ENCODE data around the gene MAPKAPK2. TPM values are rescaled to one million over a fixed set of nuclear protein-coding genes. Genes with fewer than 3 reads are reported as not detected.
A peak's percentile ranks its signal among the peaks of the same experiment; 100 is the strongest.

The MAPKAPK2 gene
- total and polyA plus RNA-seq, 2 donors (not counting 1 experiment from before 2014, with no cell fraction given) = 60.3 to 85.8 TPM

DNA sequence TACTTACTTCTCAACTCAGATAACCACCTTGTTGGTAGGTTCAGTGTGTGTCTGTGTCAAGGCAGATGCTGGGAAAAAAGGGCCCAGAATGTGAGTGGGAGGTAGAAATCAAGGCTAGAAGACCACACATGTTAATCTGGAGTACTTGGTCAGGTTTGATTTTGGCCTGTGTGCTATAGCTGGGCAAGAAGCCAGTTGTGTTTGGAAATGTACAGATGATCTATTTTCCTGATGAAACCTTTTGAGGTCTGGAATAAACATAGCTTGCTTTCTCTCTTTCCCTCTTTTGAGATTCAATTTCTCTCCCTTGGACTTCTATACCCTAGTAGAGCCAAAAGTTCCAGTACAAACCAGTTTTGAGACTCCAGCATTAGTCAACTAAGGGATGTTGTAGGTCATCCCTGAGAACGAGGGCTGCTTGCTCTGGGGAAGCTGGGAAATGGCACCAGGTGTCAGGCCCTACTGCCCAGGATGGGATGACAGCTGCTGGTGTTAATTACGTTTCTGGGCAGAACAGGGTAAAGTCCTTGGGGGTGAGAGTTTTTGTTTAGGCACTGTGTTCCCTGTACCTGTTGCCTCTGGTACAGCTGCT is 15.8 kb downstream of the MAPKAPK2 start:
- DNase-seq = no peak
- Mint-ChIP-seq H3K9me3 (ENCODE audit: insufficient read depth) (no peaks in the 10 kb centered on the region), H3K27me3 (no peaks in the 10 kb centered on the region), H3K4me3 (no peak overlapping the region), H3K4me1 (peaks cover 83% of the 10 kb centered on the region), H3K27ac (peak overlapping the region; percentile 50)
- no peak for TF ChIP-seq EZH2 (IDR thresholded peaks at IDR 0.05; ENCODE audit: borderline replicate concordance, insufficient read depth, low read depth, low read length, poor library complexity, severe bottlenecking)
- TF ChIP-seq, protein P1, sequence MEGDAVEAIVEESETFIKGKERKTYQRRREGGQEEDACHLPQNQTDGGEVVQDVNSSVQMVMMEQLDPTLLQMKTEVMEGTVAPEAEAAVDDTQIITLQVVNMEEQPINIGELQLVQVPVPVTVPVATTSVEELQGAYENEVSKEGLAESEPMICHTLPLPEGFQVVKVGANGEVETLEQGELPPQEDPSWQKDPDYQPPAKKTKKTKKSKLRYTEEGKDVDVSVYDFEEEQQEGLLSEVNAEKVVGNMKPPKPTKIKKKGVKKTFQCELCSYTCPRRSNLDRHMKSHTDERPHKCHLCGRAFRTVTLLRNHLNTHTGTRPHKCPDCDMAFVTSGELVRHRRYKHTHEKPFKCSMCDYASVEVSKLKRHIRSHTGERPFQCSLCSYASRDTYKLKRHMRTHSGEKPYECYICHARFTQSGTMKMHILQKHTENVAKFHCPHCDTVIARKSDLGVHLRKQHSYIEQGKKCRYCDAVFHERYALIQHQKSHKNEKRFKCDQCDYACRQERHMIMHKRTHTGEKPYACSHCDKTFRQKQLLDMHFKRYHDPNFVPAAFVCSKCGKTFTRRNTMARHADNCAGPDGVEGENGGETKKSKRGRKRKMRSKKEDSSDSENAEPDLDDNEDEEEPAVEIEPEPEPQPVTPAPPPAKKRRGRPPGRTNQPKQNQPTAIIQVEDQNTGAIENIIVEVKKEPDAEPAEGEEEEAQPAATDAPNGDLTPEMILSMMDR (IDR thresholded peaks at IDR 0.05) = no peak
- H3K4me2 ChIP-seq (replicated peaks; ENCODE audit: low read depth, low read length, poor library complexity, severe bottlenecking) = no peak overlapping the region
- ATAC-seq (ENCODE audit: low read depth) = no peak
- H3K27me3 ChIP-seq (replicated peaks in 1 of 4; ENCODE audit: control extremely low read depth in 1 of 4, control insufficient read depth in 3 of 4, insufficient read depth in 4 of 4, low read length in 3 of 4) = no peaks in the 10 kb centered on the region
- ChIA-PET POLR2A (interaction anchor here (0.6 to 1.1 kb wide), 2 partner anchors 27 to 39 kb away, joined by 3 to 4 read pairs; no protein-coding TSS in a partner anchor), CTCF (interaction anchor here (0.7 to 2.0 kb wide), 6 partner anchors 9 to 281 kb away, joined by 3 to 6 read pairs (median 4); no protein-coding TSS in a partner anchor)
- H3K9ac ChIP-seq (ENCODE audit: low read length) = no peak overlapping the region
- no peak overlapping the region for H3K4me3 ChIP-seq (ENCODE audit: control extremely low read depth in 1 of 5, extremely low read depth in 1 of 5, insufficient read depth in 1 of 5, low read depth in 2 of 5, low read length in 4 of 5)
- H4K20me1 ChIP-seq (ENCODE audit: control insufficient read depth, insufficient read depth, low read length, poor library complexity, severe bottlenecking) = peaks cover 95% of the 10 kb centered on the region
- intact Hi-C loops (cut with micrococcal nuclease) = no loop called here
- H3K27ac ChIP-seq (ENCODE audit: low read length in 2 of 2) = no peak overlapping the region
- H2AFZ ChIP-seq (ENCODE audit: insufficient read depth, low read depth, low read length, poor library complexity, severe bottlenecking) = no peak overlapping the region
- peaks cover 98% of the 10 kb centered on the region for H3K79me2 ChIP-seq (ENCODE audit: control insufficient read depth, insufficient read depth, low read length)
- 65% methylated on average over 2 of the region's 2 CpGs for WGBS (ENCODE audit: insufficient coverage)
- H3K4me1 ChIP-seq (ENCODE audit: control insufficient read depth in 2 of 2, insufficient read depth in 2 of 2, low read length in 2 of 2) = peaks cover 37 to 46% of the 10 kb centered on the region in 2 donors
- H3K9me3 ChIP-seq (ENCODE audit: control extremely low read depth in 1 of 3, control insufficient read depth in 2 of 3, insufficient read depth in 1 of 3, low read length in 2 of 3) = no peaks in the 10 kb centered on the region
- H3K36me3 ChIP-seq (replicated peaks in 1 of 2; ENCODE audit: control extremely low read depth in 1 of 2, control insufficient read depth in 1 of 2, extremely low read depth in 1 of 2, insufficient read depth in 2 of 2, low read length in 1 of 2) = peaks cover 3 to 29% of the 10 kb centered on the region in 2 experiments

DNA sequence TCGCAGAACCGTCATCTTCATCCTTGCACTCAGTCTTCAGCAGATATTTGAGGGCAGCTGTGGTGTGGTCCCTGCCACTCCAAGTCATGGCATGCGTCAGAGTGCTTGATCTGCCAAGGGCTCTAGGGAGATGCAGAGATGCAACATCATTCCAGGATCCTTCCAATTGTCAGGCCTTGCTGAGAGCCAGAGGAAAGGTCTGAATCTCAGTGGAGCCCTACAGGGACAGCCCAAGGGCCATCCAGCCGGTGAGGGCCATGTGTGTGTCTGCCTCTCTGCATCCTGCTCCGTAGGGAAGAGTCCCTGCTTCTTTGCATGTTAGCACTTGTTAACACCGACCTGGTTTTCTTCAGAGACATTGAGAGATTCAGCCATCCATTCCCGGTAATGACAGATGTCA is 17.6 kb downstream of the MAPKAPK2 start:
- intact Hi-C loops (cut with micrococcal nuclease) = loop anchor here (2.0 kb wide), 1 partner anchor 15 kb away; no protein-coding TSS in a partner anchor
- H4K20me1 ChIP-seq (ENCODE audit: control insufficient read depth, insufficient read depth, low read length, poor library complexity, severe bottlenecking) = peaks cover 94% of the 10 kb centered on the region
- DNase-seq = no peak

More for the DNA sequence above, 17.6 kb downstream of the MAPKAPK2 start:
- Mint-ChIP-seq H3K27ac (no peak overlapping the region), H3K4me3 (no peak overlapping the region), H3K4me1 (peaks cover 84% of the 10 kb centered on the region), H3K27me3 (no peaks in the 10 kb centered on the region), H3K9me3 (ENCODE audit: insufficient read depth) (no peaks in the 10 kb centered on the region)
- POLR2A ChIA-PET = interaction anchor here (1.2 kb wide), 1 partner anchor 13 kb away, joined by 6 read pairs; no protein-coding TSS in a partner anchor
- H3K4me2 ChIP-seq (replicated peaks; ENCODE audit: low read depth, low read length, poor library complexity, severe bottlenecking) = no peak overlapping the region
- H2AFZ ChIP-seq (ENCODE audit: insufficient read depth, low read depth, low read length, poor library complexity, severe bottlenecking) = no peak overlapping the region
- H3K36me3 ChIP-seq (replicated peaks in 1 of 2; ENCODE audit: control extremely low read depth in 1 of 2, control insufficient read depth in 1 of 2, extremely low read depth in 1 of 2, insufficient read depth in 2 of 2, low read length in 1 of 2) = peaks cover 3 to 13% of the 10 kb centered on the region in 2 experiments
- no peak for ATAC-seq (ENCODE audit: low read depth)
- no peak for TF ChIP-seq EZH2 (IDR thresholded peaks at IDR 0.05; ENCODE audit: borderline replicate concordance, insufficient read depth, low read depth, low read length, poor library complexity, severe bottlenecking)
- TF ChIP-seq, protein P1 (IDR thresholded peaks at IDR 0.05) = no peak
- peaks cover 52 to 57% of the 10 kb centered on the region in 2 donors for H3K4me1 ChIP-seq (ENCODE audit: control insufficient read depth in 2 of 2, insufficient read depth in 2 of 2, low read length in 2 of 2)
- peaks cover 98% of the 10 kb centered on the region for H3K79me2 ChIP-seq (ENCODE audit: control insufficient read depth, insufficient read depth, low read length)
- H3K27me3 ChIP-seq (replicated peaks in 1 of 4; ENCODE audit: control extremely low read depth in 1 of 4, control insufficient read depth in 3 of 4, insufficient read depth in 4 of 4, low read length in 3 of 4) = no peaks in the 10 kb centered on the region
- H3K9me3 ChIP-seq (ENCODE audit: control extremely low read depth in 1 of 3, control insufficient read depth in 2 of 3, insufficient read depth in 1 of 3, low read length in 2 of 3) = no peaks in the 10 kb centered on the region
- H3K9ac ChIP-seq (ENCODE audit: low read length) = no peak overlapping the region
- 95% methylated on average over 6 of the region's 7 CpGs for WGBS (ENCODE audit: insufficient coverage)
- no peak overlapping the region for H3K27ac ChIP-seq (ENCODE audit: low read length in 2 of 2)
- CTCF ChIA-PET = interaction anchor here (1.1 to 6.1 kb wide), 3 partner anchors 18 to 38 kb away, joined by 3 to 33 read pairs (median 22); no protein-coding TSS in a partner anchor
- no peak overlapping the region for H3K4me3 ChIP-seq (ENCODE audit: control extremely low read depth in 1 of 5, extremely low read depth in 1 of 5, insufficient read depth in 1 of 5, low read depth in 2 of 5, low read length in 4 of 5)
